8988T (cell line): ENCODE results near the gene MPV17.
"Not testable (repeated sequence)": the region's sequence is repeated elsewhere in the genome, so short reads cannot be mapped to it uniquely, and the experiment has no call there.

Source experiments
- DNase-seq: peaks from one replicate; pipeline ENCODE4 v3.0.0; 2011

The MPV17 gene

GRCh38 chr2:27322301-27322765 lies 564 bp downstream of the MPV17 start:
- no peak for DNase-seq

GRCh38 chr2:27320958-27321543 lies 1.8 kb downstream of the MPV17 start:
- peak; percentile 81 for DNase-seq

- not testable (repeated sequence) for DNase-seq
These were observed 3.1 kb downstream of the MPV17 start for GRCh38 chr2:27319839-27320238.

DNA sequence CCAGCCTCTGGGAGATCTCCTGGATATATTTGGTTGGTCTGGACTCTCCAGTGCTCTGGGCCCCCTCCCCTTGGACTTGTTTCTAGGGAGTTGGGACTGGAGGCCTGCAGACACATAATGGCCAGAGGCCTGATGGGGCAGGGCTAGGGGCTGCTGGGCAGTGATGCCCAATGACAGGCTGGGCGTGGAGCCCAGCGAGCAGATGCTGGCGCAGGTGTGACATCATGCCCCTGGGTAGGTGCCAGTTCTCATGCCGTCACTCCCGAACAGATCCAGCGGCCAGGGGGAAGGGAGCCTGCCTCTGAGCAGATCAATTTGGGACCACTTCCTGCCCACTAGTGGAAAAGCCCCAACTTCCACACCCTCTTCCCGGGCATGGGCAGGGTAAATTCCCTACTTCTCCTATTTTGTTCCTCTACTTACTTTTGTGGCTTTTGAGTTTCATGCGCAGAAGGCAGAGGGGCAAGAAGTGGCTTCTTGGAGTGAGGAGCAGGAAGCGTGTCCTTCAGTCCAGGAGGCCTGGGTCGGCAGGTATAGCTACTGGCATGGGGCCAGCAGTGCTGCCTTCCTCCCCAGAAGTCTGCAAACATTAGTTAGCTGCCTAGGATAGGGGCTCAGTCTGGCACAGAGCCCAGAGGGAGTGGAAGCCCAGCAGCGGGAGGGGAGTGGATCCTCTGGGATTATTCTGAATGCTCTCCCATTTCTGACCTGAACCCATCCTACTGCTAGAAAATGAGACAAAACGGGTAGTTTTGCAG lies 6.1 kb downstream of the MPV17 start:
- no peak for DNase-seq

DNA sequence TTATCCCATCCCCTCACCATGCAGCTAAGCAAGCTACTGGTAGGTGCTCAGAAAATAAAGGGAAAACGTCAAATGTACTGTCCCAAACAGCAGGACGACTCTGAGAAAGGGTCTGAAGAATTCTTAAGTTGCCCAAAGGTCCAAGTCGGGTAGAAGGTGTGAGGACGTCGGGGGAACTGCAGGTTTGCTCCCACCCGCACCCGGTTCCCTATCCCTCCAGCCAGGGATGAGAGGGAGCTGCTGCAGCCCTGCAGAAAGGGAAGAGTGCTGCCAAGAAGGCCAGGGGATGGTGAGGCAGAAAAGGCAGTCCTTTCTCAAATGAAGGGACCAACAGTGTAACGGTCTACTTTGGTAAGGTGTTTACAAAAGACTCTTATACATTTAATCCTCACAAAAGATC lies 7.8 kb downstream of the MPV17 start:
- DNase-seq = no peak

DNA sequence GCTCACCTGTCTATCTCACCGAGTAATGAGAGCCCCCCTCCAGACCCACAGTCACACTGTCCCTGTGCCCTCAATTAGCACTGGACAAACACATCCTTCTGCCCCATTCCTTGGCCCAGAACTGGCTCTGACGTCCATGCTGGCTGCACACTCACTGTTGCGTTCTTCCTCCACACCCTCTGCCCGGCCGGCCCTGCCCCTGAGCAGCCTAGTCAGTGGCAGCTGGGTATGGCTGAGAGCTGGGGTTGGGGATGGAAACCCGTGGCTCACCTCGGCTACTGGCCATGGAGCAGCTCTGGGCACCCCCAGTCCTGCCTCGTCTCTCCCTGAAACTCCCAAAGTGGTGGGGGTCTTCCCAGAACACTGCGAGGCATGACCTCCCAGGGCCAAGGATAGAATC lies 8.2 kb downstream of the MPV17 start:
- no peak for DNase-seq

- DNase-seq = no peak
These were observed 8.8 kb downstream of the MPV17 start for GRCh38 chr2:27313882-27314645.

DNA sequence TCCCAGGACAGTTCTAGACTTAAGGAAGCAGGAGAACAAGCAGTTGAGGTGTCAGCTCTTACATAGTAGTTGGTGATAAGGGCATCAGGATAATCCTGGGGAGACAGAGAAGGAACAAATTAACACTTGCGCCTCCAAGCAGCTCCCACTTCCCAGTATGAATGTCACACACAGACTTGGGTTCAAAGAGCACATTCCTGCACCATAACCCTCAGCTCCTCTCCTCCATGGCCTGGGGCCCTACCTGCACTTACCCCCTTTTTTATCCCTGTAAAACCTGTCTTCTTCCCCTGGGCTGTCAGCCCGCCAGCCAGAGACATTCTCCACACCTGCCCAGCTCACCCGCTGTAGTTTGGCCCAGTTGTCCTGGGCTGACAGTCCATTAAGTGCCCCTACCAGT lies 10.7 kb downstream of the MPV17 start:
- DNase-seq = no peak

GRCh38 chr2:27309651-27310050 lies 13.2 kb downstream of the MPV17 start:
- no peak for DNase-seq

GRCh38 chr2:27308359-27308881 lies 14.5 kb downstream of the MPV17 start, which contains the start of gene UCN:
UCN (minus strand) TSS chr2:27308445; CDS start chr2:27307895, 550 bp downstream.
- DNase-seq = no peak

GRCh38 chr2:27307545-27308358 lies 15.1 kb downstream of the MPV17 start:
- DNase-seq = no peak

GRCh38 chr2:27307287-27307544 lies 15.7 kb downstream of the MPV17 start:
- no peak for DNase-seq

GRCh38 chr2:27306573-27307286 lies 16.2 kb downstream of the MPV17 start:
- DNase-seq = no peak

- DNase-seq = no peak
These were observed 16.8 kb downstream of the MPV17 start for GRCh38 chr2:27306136-27306535.

GRCh38 chr2:27305516-27305915 lies 17.4 kb downstream of the MPV17 start:
- DNase-seq = no peak

DNA sequence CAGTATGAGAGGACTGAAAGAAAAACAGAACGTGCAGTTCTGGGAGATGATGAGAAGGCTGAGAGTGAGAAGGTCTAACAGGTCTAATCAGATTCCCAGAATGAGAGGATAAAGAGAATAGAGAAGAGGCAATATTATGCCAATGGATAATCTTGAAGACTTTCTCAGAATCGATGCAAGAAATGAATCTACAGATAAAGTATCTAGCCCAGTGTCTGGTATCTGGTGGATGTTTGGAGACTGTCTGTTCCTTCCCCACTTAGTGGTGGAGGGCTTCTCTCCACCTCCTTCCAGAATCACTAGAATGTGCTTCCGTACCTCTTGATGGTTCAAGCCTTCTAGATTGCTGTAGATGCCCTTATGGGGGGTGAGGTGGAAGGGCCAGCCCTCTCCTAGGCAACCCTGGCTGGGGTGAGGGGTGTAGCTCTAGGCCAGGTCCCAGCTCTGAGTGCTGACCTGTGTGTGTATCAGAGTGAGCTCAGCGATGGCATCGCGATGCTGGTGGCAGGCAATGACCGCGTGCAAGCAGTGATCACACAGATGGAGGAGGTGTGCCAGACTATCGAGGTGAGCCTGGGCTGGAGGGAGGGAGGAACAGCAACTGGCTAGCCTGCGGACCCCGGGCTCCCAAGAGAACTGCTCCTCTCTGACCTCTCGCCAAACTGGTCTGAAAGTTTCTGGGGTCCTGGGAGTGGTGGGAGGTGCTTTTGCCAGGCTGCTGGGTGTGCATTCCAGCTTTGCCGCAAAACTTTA lies 18.2 kb downstream of the MPV17 start:
- no peak for DNase-seq

- peak; percentile 67 for DNase-seq
These were observed 19.5 kb downstream of the MPV17 start for GRCh38 chr2:27303093-27304025.

DNA sequence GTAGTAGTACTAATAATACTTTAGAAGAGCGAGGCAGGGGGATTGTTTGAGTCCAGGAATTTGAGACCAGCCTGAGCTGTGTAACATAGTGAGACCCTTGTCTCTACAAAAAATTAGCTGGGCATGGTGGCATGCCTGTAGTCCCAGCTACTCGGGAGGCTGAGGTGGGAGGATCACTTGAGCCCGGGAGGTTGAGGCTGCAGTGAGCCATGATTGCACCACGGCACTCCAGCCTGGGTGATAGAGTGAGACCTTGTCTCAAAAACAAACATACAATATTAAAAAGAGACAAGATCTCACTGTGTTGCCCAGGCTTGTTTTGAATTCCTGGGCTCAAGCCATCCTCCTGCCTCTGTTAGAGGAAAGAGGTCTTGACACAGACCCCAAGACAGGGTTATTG lies 22.3 kb downstream of the MPV17 start:
- DNase-seq = not testable (repeated sequence)

- DNase-seq = no peak
These were observed 24.4 kb downstream of the MPV17 start for GRCh38 chr2:27298391-27299080.

GRCh38 chr2:27297195-27297594 lies 25.7 kb downstream of the MPV17 start:
- DNase-seq = no peak
